OCI-LY7 (cell line): ENCODE data around the gene SLC20A1. TPM values are rescaled to one million over a fixed set of nuclear protein-coding genes. Genes with fewer than 3 reads are reported as not detected.

Source experiments
- BruUV-seq: library from RNA; stranded (reverse); fragments of 400-500 nt; replicated peaks from 2 replicates; lab custom pipeline; 2021; lab: Mats Ljungman, UMichigan
- CTCF ChIA-PET: fragments of 300-600 bp; sonication (Branson Sonifier 250); formaldehyde crosslinking; loops from one replicate; lab custom pipeline; 2022; ENCODE audit warnings: antibody characterized with exemption; ENCODE audit not compliant: unreplicated experiment; lab: Charles Lee
- POLR2A ChIA-PET: fragments of 300-600 bp; sonication (Branson Sonifier 250); formaldehyde crosslinking; loops from one replicate; lab custom pipeline; 2022; ENCODE audit warnings: antibody characterized with exemption; lab: Charles Lee
- DNase-seq: peaks from one replicate; pipeline ENCODE4 v3.0.0-alpha.2; 2015; ENCODE audit warnings: low spot score
- H2AFZ ChIP-seq: fragments of 200-600 bp; sonication (generic), shearing (Covaris generic); 2 replicates; pipeline ENCODE4 v1.6.1; 2014; ENCODE audit warnings: mild to moderate bottlenecking, antibody characterized with exemption, low read length, moderate library complexity
- H3K27ac ChIP-seq: fragments of 200-600 bp; sonication (generic); 2 replicates; pipeline ENCODE4 v1.5.1; 2014; ENCODE audit warnings: mixed run types, low read depth, mild to moderate bottlenecking, moderate library complexity, low read length, inconsistent platforms; ENCODE audit not compliant: poor library complexity, severe bottlenecking
- H3K36me3 ChIP-seq: fragments of 200-600 bp; sonication (generic); 2 replicates; pipeline ENCODE4 v1.6.1; 2014; ENCODE audit warnings: mild to moderate bottlenecking, antibody characterized with exemption, low read length, moderate library complexity, mixed read lengths; ENCODE audit not compliant: insufficient read depth
- H3K4me1 ChIP-seq: fragments of 200-600 bp; sonication (generic); 2 replicates; pipeline ENCODE4 v1.5.1; 2014; ENCODE audit warnings: mild to moderate bottlenecking, low read length; ENCODE audit not compliant: insufficient read depth, poor library complexity, severe bottlenecking
- H3K4me2 ChIP-seq: fragments of 200-600 bp; sonication (generic); 2 replicates; pipeline ENCODE4 v1.6.1; 2014; ENCODE audit warnings: mild to moderate bottlenecking, low read length
- H3K4me3 ChIP-seq: fragments of 200-600 bp; sonication (generic); 2 replicates; pipeline ENCODE4 v1.5.1; 2014; ENCODE audit warnings: mild to moderate bottlenecking, low read depth, low read length; ENCODE audit not compliant: poor library complexity, severe bottlenecking
- H3K79me2 ChIP-seq: fragments of 200-600 bp; sonication (generic); 2 replicates; pipeline ENCODE4 v1.6.1; 2016; ENCODE audit warnings: low read depth, mild to moderate bottlenecking, low read length, moderate library complexity, mixed read lengths; ENCODE audit not compliant: insufficient read depth
- H3K9me2 ChIP-seq: fragments of 200-600 bp; sonication (generic); 2 replicates; pipeline ENCODE4 v1.6.1; 2016; ENCODE audit warnings: mild to moderate bottlenecking, low read length, mixed read lengths; ENCODE audit not compliant: insufficient read depth
- H3K9me3 ChIP-seq: fragments of 200-600 bp; sonication (generic); 2 replicates; pipeline ENCODE4 v1.6.1; 2014; ENCODE audit warnings: mild to moderate bottlenecking, mixed run types, low read length, mixed read lengths
- H4K20me1 ChIP-seq: fragments of 200-600 bp; sonication (generic); 2 replicates; pipeline ENCODE4 v1.6.1; 2014; ENCODE audit warnings: mild to moderate bottlenecking, antibody characterized with exemption, low read length, moderate library complexity, mixed read lengths; ENCODE audit not compliant: insufficient read depth
- EZH2phosphoT487 ChIP-seq: fragments of 200-600 bp; sonication (generic); IDR thresholded peaks from 2 replicates; pipeline ENCODE4 v1.6.1; 2018; ENCODE audit warnings: low read depth, borderline replicate concordance, mild to moderate bottlenecking, mixed run types, antibody characterized with exemption, low read length, moderate library complexity, mixed read lengths
- intact Hi-C: fragments of 100-400 bp; cut with micrococcal nuclease; formaldehyde crosslinking; loops from one replicate; pipeline ENCODE4 v1.10.0; 2022; ENCODE audit not compliant: unreplicated experiment
- total RNA-seq, 2 experiments: library from RNA; depleted of rRNA in 1 of 2; stranded (reverse); fragments of >200 nt in 1 of 2; shearing (Covaris generic) in 1 of 2; gene quantifications; 2 replicates each; pipeline ENCODE4 v1.2.3, GENCODE V29; 2014 to 2022
- TF ChIP-seq, protein P1 (sequence below): fragments of 200-600 bp; sonication (generic); conservative IDR thresholded peaks from 2 replicates; pipeline ENCODE4 v1.5.1; 2014; ENCODE audit warnings: mild to moderate bottlenecking, antibody characterized with exemption, low read length, moderate library complexity, mixed read lengths

SLC20A1 gene
- total RNA-seq, 2 experiments from 2014 or later, result 64.8 to 89.5 TPM

DNA sequence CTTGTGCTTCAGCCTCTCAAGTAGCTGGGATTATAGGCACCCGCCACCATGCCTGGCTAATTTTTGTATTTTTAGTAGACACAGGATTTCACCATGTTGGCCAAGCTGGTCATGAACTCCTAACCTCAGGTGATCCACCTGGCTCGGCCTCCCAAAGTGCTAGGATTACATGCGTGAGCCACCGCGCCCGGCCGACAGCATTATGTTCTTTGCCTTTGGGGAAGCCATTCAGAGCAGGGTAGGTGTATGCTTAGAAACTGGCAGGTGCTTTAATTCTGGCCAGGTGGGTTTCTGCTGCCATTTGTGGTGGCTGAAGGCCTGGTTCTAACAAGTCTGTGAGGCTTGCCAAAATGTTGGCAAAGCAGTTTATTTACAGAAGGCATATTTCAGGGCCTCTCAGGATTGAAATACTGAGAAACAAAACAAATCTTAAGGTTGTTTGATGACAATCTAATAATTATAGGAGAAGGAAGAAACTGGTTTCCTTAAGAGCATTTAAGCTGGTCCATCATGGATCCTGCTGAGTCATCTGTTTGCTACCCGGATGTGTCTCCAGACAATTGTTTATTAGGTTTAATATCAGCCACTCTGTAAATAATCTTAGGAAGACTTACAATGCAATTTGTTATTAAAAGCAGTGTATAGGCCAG lies 16.0 kb downstream of the SLC20A1 start:
- Histone ChIP-seq H3K9me3 (no peaks in the 10 kb centered on the region), H3K4me3 (no peak overlapping the region), H3K4me2 (no peak overlapping the region), H3K27ac (no peak overlapping the region), H3K4me1 (no peaks in the 10 kb centered on the region), H4K20me1 (peaks cover 11% of the 10 kb centered on the region; the same call in 1 of the 2 replicates), H2AFZ (no peak overlapping the region), H3K36me3 (peaks cover 90% of the 10 kb centered on the region), H3K9me2 (no peaks in the 10 kb centered on the region), H3K79me2 (peaks cover 13% of the 10 kb centered on the region; the same call in 1 of the 2 replicates)
- no peak for TF ChIP-seq EZH2phosphoT487
- TF ChIP-seq, protein P1, sequence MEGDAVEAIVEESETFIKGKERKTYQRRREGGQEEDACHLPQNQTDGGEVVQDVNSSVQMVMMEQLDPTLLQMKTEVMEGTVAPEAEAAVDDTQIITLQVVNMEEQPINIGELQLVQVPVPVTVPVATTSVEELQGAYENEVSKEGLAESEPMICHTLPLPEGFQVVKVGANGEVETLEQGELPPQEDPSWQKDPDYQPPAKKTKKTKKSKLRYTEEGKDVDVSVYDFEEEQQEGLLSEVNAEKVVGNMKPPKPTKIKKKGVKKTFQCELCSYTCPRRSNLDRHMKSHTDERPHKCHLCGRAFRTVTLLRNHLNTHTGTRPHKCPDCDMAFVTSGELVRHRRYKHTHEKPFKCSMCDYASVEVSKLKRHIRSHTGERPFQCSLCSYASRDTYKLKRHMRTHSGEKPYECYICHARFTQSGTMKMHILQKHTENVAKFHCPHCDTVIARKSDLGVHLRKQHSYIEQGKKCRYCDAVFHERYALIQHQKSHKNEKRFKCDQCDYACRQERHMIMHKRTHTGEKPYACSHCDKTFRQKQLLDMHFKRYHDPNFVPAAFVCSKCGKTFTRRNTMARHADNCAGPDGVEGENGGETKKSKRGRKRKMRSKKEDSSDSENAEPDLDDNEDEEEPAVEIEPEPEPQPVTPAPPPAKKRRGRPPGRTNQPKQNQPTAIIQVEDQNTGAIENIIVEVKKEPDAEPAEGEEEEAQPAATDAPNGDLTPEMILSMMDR, result no peak
- DNase-seq, result no peak
- CTCF ChIA-PET, result no interaction called here
- intact Hi-C loops, result no loop called here
- POLR2A ChIA-PET, result interaction anchor here (1.3 kb wide), 1 partner anchor 17 kb away, joined by 3 read pairs; no protein-coding TSS in a partner anchor
- no TSS peak for BruUV-seq

DNA sequence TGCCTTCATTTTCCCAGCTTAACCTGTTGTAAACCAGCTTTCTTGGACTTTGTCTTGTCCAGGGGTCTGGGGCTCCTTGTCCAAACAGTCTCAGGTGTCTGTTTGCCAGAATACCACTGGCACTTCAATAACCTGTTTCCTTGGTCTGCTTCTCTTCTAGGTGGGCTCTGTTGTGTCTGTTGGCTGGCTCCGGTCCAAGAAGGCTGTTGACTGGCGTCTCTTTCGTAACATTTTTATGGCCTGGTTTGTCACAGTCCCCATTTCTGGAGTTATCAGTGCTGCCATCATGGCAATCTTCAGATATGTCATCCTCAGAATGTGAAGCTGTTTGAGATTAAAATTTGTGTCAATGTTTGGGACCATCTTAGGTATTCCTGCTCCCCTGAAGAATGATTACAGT lies 17.0 kb downstream of the SLC20A1 start:
- ChIA-PET CTCF (no interaction called here), POLR2A (interaction anchor here (1.1 to 1.3 kb wide), 2 partner anchors 16 to 18 kb away, joined by 3 read pairs; no protein-coding TSS in a partner anchor)
- intact Hi-C loops, result no loop called here
- Histone ChIP-seq H3K9me2 (no peaks in the 10 kb centered on the region), H3K36me3 (peaks cover 84% of the 10 kb centered on the region), H3K4me2 (no peak overlapping the region), H3K27ac (no peak overlapping the region), H3K9me3 (no peaks in the 10 kb centered on the region), H2AFZ (no peak overlapping the region), H3K4me3 (no peak overlapping the region), H4K20me1 (peaks cover 11% of the 10 kb centered on the region; the same call in 1 of the 2 replicates), H3K79me2 (peaks cover 13% of the 10 kb centered on the region; the same call in 1 of the 2 replicates), H3K4me1 (no peaks in the 10 kb centered on the region)
- no peak for DNase-seq
- TF ChIP-seq, protein P1, result no peak
- no peak for TF ChIP-seq EZH2phosphoT487
- no TSS peak for BruUV-seq

DNA sequence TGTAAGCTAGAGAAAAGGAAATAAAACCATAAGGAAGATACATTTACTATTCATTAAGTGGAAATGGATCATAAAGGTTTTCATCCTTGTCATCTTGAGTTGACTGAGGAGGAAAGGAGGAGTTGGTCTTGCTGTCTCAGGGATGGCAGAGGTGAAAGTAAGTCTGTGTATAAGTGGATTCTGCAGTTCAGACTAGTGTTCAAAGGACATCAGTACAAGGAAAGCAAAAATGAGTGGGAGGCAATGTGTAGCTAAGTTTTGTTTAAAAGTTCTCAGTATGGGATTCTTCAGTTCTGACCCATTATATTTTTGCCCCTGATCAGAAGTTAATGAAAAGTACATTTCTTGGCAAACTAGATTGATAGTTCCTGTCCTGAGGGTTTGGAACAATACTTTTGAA lies 18.9 kb downstream of the SLC20A1 start:
- Histone ChIP-seq H3K4me2 (no peak overlapping the region), H3K79me2 (peaks cover 11% of the 10 kb centered on the region; the same call in 1 of the 2 replicates), H4K20me1 (peaks cover 6% of the 10 kb centered on the region; the same call in 1 of the 2 replicates), H3K4me1 (no peaks in the 10 kb centered on the region), H3K36me3 (peaks cover 64% of the 10 kb centered on the region), H3K4me3 (no peak overlapping the region), H2AFZ (no peak overlapping the region), H3K27ac (no peak overlapping the region), H3K9me3 (no peaks in the 10 kb centered on the region), H3K9me2 (no peaks in the 10 kb centered on the region)
- TF ChIP-seq EZH2phosphoT487, result no peak
- TF ChIP-seq, protein P1, result no peak
- CTCF ChIA-PET, result no interaction called here
- BruUV-seq, result no TSS peak
- intact Hi-C loops, result no loop called here
- POLR2A ChIA-PET, result interaction anchor here (0.5 to 2.1 kb wide), 3 partner anchors 10 to 22 kb away, joined by 3 to 5 read pairs (median 4); no protein-coding TSS in a partner anchor
- DNase-seq, result no peak
